ENCODE results near the gene TPRN.

GRCh38 chr9:137160054-137160425, 40.5 kb downstream of the TPRN start:
- TF ChIP-seq POLR2A (IDR thresholded peaks at IDR 0.05): no peak
- TF ChIP-seq, protein P1, sequence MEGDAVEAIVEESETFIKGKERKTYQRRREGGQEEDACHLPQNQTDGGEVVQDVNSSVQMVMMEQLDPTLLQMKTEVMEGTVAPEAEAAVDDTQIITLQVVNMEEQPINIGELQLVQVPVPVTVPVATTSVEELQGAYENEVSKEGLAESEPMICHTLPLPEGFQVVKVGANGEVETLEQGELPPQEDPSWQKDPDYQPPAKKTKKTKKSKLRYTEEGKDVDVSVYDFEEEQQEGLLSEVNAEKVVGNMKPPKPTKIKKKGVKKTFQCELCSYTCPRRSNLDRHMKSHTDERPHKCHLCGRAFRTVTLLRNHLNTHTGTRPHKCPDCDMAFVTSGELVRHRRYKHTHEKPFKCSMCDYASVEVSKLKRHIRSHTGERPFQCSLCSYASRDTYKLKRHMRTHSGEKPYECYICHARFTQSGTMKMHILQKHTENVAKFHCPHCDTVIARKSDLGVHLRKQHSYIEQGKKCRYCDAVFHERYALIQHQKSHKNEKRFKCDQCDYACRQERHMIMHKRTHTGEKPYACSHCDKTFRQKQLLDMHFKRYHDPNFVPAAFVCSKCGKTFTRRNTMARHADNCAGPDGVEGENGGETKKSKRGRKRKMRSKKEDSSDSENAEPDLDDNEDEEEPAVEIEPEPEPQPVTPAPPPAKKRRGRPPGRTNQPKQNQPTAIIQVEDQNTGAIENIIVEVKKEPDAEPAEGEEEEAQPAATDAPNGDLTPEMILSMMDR (IDR thresholded peaks at IDR 0.05): no peak

Measured in body of pancreas (tissue), 4 donors.